A673 (cell line): ENCODE data around the gene TBC1D9. TPM values are rescaled to one million over a fixed set of nuclear protein-coding genes. Genes with fewer than 3 reads are reported as not detected.

Experiments
- BruUV-seq: library from RNA; stranded (reverse); fragments of 400-500 nt; replicated peaks from 2 replicates; lab custom pipeline; 2021; lab: Mats Ljungman, UMichigan
- CTCF ChIA-PET: fragments of 300-600 bp; sonication (Branson Sonifier 250); formaldehyde crosslinking; loops from one replicate; lab custom pipeline; 2022; ENCODE audit warnings: antibody characterized with exemption; lab: Charles Lee
- POLR2A ChIA-PET: fragments of 300-600 bp; sonication (Branson Sonifier 250); formaldehyde crosslinking; loops from one replicate; lab custom pipeline; 2022; ENCODE audit warnings: antibody characterized with exemption; ENCODE audit not compliant: low non-redundant PET; lab: Charles Lee
- DNase-seq: peaks from one replicate; pipeline ENCODE4 v3.0.0-alpha.2; 2015; ENCODE audit warnings: low spot score
- H3K27ac ChIP-seq: fragments of 200-600 bp; sonication (generic); 2 replicates; pipeline ENCODE4 v1.5.1; 2016; ENCODE audit warnings: mixed run types, low read depth, mild to moderate bottlenecking, mixed read lengths, antibody characterized with exemption, low read length; ENCODE audit not compliant: poor library complexity, severe bottlenecking
- H3K27me3 ChIP-seq: fragments of 200-600 bp; sonication (generic); replicated peaks from 2 replicates; pipeline ENCODE4 v1.6.1; 2017; ENCODE audit warnings: mixed run types, low read depth, mild to moderate bottlenecking, mixed read lengths, antibody characterized with exemption, low read length; ENCODE audit not compliant: insufficient read depth, poor library complexity
- H3K36me3 ChIP-seq: fragments of 200-600 bp; sonication (generic); 2 replicates; pipeline ENCODE4 v1.6.1; 2016; ENCODE audit warnings: mixed run types, mild to moderate bottlenecking, mixed read lengths, antibody characterized with exemption, low read length; ENCODE audit not compliant: insufficient read depth, poor library complexity, severe bottlenecking
- H3K4me1 ChIP-seq: fragments of 200-600 bp; sonication (generic); 2 replicates; pipeline ENCODE4 v1.6.1; 2017; ENCODE audit warnings: mixed run types, mild to moderate bottlenecking, mixed read lengths, antibody characterized with exemption, low read length; ENCODE audit not compliant: insufficient read depth, poor library complexity, severe bottlenecking
- H3K4me3 ChIP-seq: fragments of 200-600 bp; sonication (generic); 2 replicates; pipeline ENCODE4 v1.5.1; 2016; ENCODE audit warnings: low read depth, mixed run types, mild to moderate bottlenecking, mixed read lengths, low read length; ENCODE audit not compliant: poor library complexity, severe bottlenecking
- H3K9me3 ChIP-seq: fragments of 200-600 bp; sonication (generic); 2 replicates; pipeline ENCODE4 v1.6.1; 2016; ENCODE audit warnings: mixed run types, low read depth, mild to moderate bottlenecking, mixed read lengths, antibody characterized with exemption, low read length; ENCODE audit not compliant: poor library complexity, severe bottlenecking
- CTCF ChIP-seq: fragments of 300-800, 200-600 bp; sonication (generic); conservative IDR thresholded peaks from 2 replicates; pipeline ENCODE4 v1.5.1; 2017; ENCODE audit warnings: low read depth, mild to moderate bottlenecking, antibody characterized with exemption, low read length, moderate library complexity, mixed read lengths
- EZH2 ChIP-seq: fragments of 200-600 bp; sonication (generic); IDR thresholded peaks from 2 replicates; pipeline ENCODE4 v1.6.1; 2017; ENCODE audit warnings: borderline replicate concordance, low read depth, mild to moderate bottlenecking, mixed read lengths, antibody characterized with exemption, low read length; ENCODE audit not compliant: poor library complexity, severe bottlenecking
- intact Hi-C: fragments of 100-400 bp; cut with micrococcal nuclease; formaldehyde crosslinking; loops from one replicate; pipeline ENCODE4 v1.10.0; 2022; ENCODE audit not compliant: unreplicated experiment
- total RNA-seq: library from RNA; stranded (reverse); gene quantifications from 2 replicates; pipeline ENCODE4 v1.2.3, GENCODE V29; 2021

The TBC1D9 gene
- total RNA-seq, 1 experiment from 2014 or later = 22.4 TPM

GRCh38 chr4:140781596-140781995 is 25.4 kb upstream of the TBC1D9 start:
- H3K4me1 ChIP-seq = no peaks in the 10 kb centered on the region
- TF ChIP-seq EZH2 = no peak
- no peak for TF ChIP-seq CTCF
- H3K36me3 ChIP-seq = no peaks in the 10 kb centered on the region
- CTCF ChIA-PET = no interaction called here
- no TSS peak for BruUV-seq
- H3K4me3 ChIP-seq = no peak overlapping the region
- POLR2A ChIA-PET = no interaction called here
- intact Hi-C loops = no loop called here
- no peaks in the 10 kb centered on the region for H3K9me3 ChIP-seq
- H3K27ac ChIP-seq = no peak overlapping the region
- no peak for DNase-seq
- H3K27me3 ChIP-seq = no peaks in the 10 kb centered on the region

- CTCF ChIA-PET = no interaction called here
- intact Hi-C loops = no loop called here
- Histone ChIP-seq H3K27ac (no peak overlapping the region), H3K4me3 (no peak overlapping the region), H3K27me3 (no peaks in the 10 kb centered on the region), H3K36me3 (no peaks in the 10 kb centered on the region), H3K4me1 (no peaks in the 10 kb centered on the region), H3K9me3 (no peaks in the 10 kb centered on the region)
- BruUV-seq = no TSS peak
- POLR2A ChIA-PET = no interaction called here
- DNase-seq = no peak
- no peak for TF ChIP-seq EZH2
- no peak for TF ChIP-seq CTCF
These were observed 21.7 kb upstream of the TBC1D9 start for GRCh38 chr4:140777894-140778293.

- no peak for DNase-seq
- no TSS peak for BruUV-seq
- intact Hi-C loops = no loop called here
- Histone ChIP-seq H3K27me3 (no peaks in the 10 kb centered on the region), H3K27ac (no peak overlapping the region), H3K4me1 (no peaks in the 10 kb centered on the region), H3K9me3 (no peaks in the 10 kb centered on the region), H3K4me3 (no peak overlapping the region), H3K36me3 (no peaks in the 10 kb centered on the region)
- TF ChIP-seq EZH2 (no peak), CTCF (no peak)
- POLR2A ChIA-PET = no interaction called here
- CTCF ChIA-PET = no interaction called here
These were observed 21.2 kb upstream of the TBC1D9 start for GRCh38 chr4:140777386-140777785.
